H1 (cell line): Measurements from ENCODE around the gene SLC35B2. TPM values are rescaled to one million over a fixed set of nuclear protein-coding genes. Genes with fewer than 3 reads are reported as not detected.

Experiments
- CHD1 ChIP-seq: IDR thresholded peaks from 2 replicates; pipeline ENCODE4 v1.6.1; 2012; ENCODE audit warnings: low read depth, low read length, improper control_type of control experiment
- CTBP2 ChIP-seq: IDR thresholded peaks from 2 replicates; pipeline ENCODE4 v1.7.0; 2011; ENCODE audit warnings: borderline replicate concordance, mild to moderate bottlenecking, moderate library complexity, mixed read lengths, low read length; ENCODE audit not compliant: insufficient read depth, insufficient read length
- EGR1 ChIP-seq: IDR thresholded peaks from 2 replicates; pipeline ENCODE4 v1.6.1; 2011; ENCODE audit warnings: low read depth, low read length, borderline replicate concordance
- EP300 ChIP-seq, 2 experiments: IDR thresholded peaks; 1 replicate in 1 of 2; 2 replicates in 1 of 2; pipeline ENCODE4 v1.6.1; 2011 to 2012; ENCODE audit warnings: low read depth in 2 of 2, low read length in 2 of 2, mild to moderate bottlenecking in 2 of 2, borderline replicate concordance in 1 of 2, inconsistent platforms in 1 of 2, moderate library complexity in 1 of 2
- EZH2 ChIP-seq: fragments of 200-600 bp; sonication (generic); IDR thresholded peaks from 2 replicates; pipeline ENCODE4 v1.7.1; 2012; ENCODE audit warnings: low read depth, mild to moderate bottlenecking, moderate library complexity, low read length, inconsistent platforms; ENCODE audit not compliant: severe bottlenecking
- JUND ChIP-seq: IDR thresholded peaks from 2 replicates; pipeline ENCODE4 v1.6.1; 2011; ENCODE audit warnings: mild to moderate bottlenecking, improper control_type of control experiment, low read length
- MAFK ChIP-seq: IDR thresholded peaks from 2 replicates; pipeline ENCODE4 v1.6.1; 2012; ENCODE audit warnings: low read depth, mild to moderate bottlenecking, improper control_type of control experiment, low read length
- SIX5 ChIP-seq: IDR thresholded peaks from 2 replicates; pipeline ENCODE4 v1.6.1; 2011; ENCODE audit warnings: mild to moderate bottlenecking, low read depth, low read length
- SRF ChIP-seq: IDR thresholded peaks from 2 replicates; pipeline ENCODE4 v1.6.1; 2011; ENCODE audit warnings: mild to moderate bottlenecking, low read depth, low read length, moderate library complexity
- YY1 ChIP-seq: IDR thresholded peaks from 2 replicates; pipeline ENCODE4 v1.6.1; 2011; ENCODE audit warnings: low read depth, mild to moderate bottlenecking, low read length
- polyA plus RNA-seq, 7 experiments: library from polyadenylated mRNA; depleted of rRNA in 3 of 7; stranded (reverse) in 5 of 7; unstranded in 2 of 7; fragments of >200 nt in 5 of 7; fragments of 200-250 nt in 2 of 7; gene quantifications; 1 replicate in 5 of 7; 2 replicates in 1 of 7; 4 replicates in 1 of 7; pipeline versions ENCODE4 v1.2.1 to v1.2.3, GENCODE V29; 2011 to 2013; ENCODE audit warnings: missing spikeins in 2 of 7, mixed read lengths in 2 of 7
- total RNA-seq: library from RNA; stranded (reverse); fragmentation: NEBNext Ultra II Directional; extraction: Animal tissue kit (Norgen Biotek cat#: 25700); gene quantifications from 2 replicates; pipeline ENCODE4 v1.2.1, GENCODE V29; 2021
- TF ChIP-seq, protein P1 (sequence below), 3 experiments: IDR thresholded peaks; 1 replicate in 2 of 3; 2 replicates in 1 of 3; pipeline versions ENCODE4 v1.5.1 to v1.6.1; 2011; ENCODE audit warnings: low read length in 3 of 3, mild to moderate bottlenecking in 3 of 3, inconsistent platforms in 2 of 3, low read depth in 1 of 3, moderate library complexity in 1 of 3; ENCODE audit not compliant: insufficient read depth in 1 of 3; ENCODE audit errors: control extremely low read depth in 1 of 3

The SLC35B2 gene
- total and polyA plus RNA-seq, 2 of the 8 experiments (the other 6 are each of a cell fraction or from before 2014, with no cell fraction given), result 29.5 to 65.0 TPM

DNA sequence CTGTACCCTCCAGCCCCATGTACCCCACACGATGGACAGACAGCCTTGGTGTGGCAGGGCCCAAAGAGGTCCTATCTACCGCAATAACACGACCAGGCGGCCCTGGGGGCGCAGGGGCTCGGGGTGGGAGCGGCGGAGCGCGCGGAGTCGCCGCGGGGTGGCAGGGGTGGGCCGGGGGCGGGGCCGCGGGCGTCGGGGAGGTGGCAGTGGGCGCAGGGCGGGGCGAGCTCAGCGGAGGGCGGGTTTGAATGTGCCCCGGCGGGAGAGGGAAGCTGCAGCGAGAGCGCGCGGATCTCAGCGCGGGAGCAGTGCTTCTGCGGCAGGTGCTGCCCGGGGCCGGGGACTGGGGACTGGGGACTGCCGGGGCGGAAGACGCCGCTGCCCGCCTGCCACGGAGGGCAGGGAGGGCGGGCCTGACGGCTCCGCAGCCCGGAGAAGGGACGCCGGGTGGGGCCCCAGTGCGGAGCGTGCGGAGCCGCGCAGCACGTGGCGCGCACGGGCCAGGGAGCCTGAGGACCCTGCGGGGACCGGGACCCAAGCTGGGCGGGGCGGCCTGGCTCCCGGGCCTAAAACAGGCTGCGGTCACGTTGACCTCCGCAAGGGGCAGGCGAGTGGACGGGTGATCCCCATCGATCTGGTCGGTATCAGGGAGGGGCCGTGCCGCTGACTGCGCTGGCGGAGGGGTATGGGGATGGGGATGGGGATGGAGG is 33.9 kb downstream of the SLC35B2 start, which contains the start of gene SLC29A1 (continued):
- TF ChIP-seq, protein P1, sequence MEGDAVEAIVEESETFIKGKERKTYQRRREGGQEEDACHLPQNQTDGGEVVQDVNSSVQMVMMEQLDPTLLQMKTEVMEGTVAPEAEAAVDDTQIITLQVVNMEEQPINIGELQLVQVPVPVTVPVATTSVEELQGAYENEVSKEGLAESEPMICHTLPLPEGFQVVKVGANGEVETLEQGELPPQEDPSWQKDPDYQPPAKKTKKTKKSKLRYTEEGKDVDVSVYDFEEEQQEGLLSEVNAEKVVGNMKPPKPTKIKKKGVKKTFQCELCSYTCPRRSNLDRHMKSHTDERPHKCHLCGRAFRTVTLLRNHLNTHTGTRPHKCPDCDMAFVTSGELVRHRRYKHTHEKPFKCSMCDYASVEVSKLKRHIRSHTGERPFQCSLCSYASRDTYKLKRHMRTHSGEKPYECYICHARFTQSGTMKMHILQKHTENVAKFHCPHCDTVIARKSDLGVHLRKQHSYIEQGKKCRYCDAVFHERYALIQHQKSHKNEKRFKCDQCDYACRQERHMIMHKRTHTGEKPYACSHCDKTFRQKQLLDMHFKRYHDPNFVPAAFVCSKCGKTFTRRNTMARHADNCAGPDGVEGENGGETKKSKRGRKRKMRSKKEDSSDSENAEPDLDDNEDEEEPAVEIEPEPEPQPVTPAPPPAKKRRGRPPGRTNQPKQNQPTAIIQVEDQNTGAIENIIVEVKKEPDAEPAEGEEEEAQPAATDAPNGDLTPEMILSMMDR (IDR thresholded peaks at IDR 0.05; ENCODE audit: control extremely low read depth in 1 of 3, insufficient read depth in 1 of 3, low read depth in 1 of 3, low read length in 3 of 3), result peak in 2 of 3 experiments; percentile 39 to 44; a peak in 3 of 4 replicates
- no peak for TF ChIP-seq MAFK
- no peak for TF ChIP-seq CTBP2
- no peak for TF ChIP-seq EGR1
- no peak for TF ChIP-seq YY1
- no peak for TF ChIP-seq EZH2
- no peak for TF ChIP-seq EP300 (IDR thresholded peaks at IDR 0.05; ENCODE audit: borderline replicate concordance in 1 of 2, low read depth in 2 of 2, low read length in 2 of 2)
- TF ChIP-seq SRF, result no peak
- no peak for TF ChIP-seq SIX5
- no peak for TF ChIP-seq CHD1
- TF ChIP-seq JUND, result no peak
